ENCODE measurements around the gene SIX3.
A peak's percentile ranks its signal among the peaks of the same experiment; 100 is the strongest.

The SIX3 gene

GRCh38 chr2:44920751-44921150 lies 20.8 kb upstream of the SIX3 start:
- Histone ChIP-seq H3K9me3 (ENCODE audit: insufficient read depth, low read depth, low read length) (no peaks in the 10 kb centered on the region), H3K9ac (ENCODE audit: low read depth, low read length) (no peak overlapping the region), H3K4me3 (ENCODE audit: low read length) (no peak overlapping the region), H3K4me1 (ENCODE audit: insufficient read depth, low read length) (peaks cover 3% of the 10 kb centered on the region; the same call in 1 of the 2 replicates), H3K27ac (ENCODE audit: low read length) (no peak overlapping the region), H3K27me3 (ENCODE audit: insufficient read depth, low read length) (peaks cover 80% of the 10 kb centered on the region), H3K36me3 (ENCODE audit: insufficient read depth, low read depth, low read length) (no peaks in the 10 kb centered on the region)

- no peaks in the 10 kb centered on the region for H3K36me3 ChIP-seq (ENCODE audit: insufficient read depth, low read depth, low read length)
- H3K27ac ChIP-seq (ENCODE audit: low read length): no peak overlapping the region
- no peaks in the 10 kb centered on the region for H3K9me3 ChIP-seq (ENCODE audit: insufficient read depth, low read depth, low read length)
- H3K4me1 ChIP-seq (ENCODE audit: insufficient read depth, low read length): peaks cover 15% of the 10 kb centered on the region; the same call in 1 of the 2 replicates
- no peak overlapping the region for H3K9ac ChIP-seq (ENCODE audit: low read depth, low read length)
- H3K4me3 ChIP-seq (ENCODE audit: low read length): no peak overlapping the region
- peaks cover 87% of the 10 kb centered on the region for H3K27me3 ChIP-seq (ENCODE audit: insufficient read depth, low read length)
Measured at GRCh38 chr2:44922776-44923175, 18.7 kb upstream of the SIX3 start.

GRCh38 chr2:44925561-44926136 lies 15.9 kb upstream of the SIX3 start:
- Histone ChIP-seq H3K9me3 (ENCODE audit: insufficient read depth, low read depth, low read length) (no peaks in the 10 kb centered on the region), H3K4me1 (ENCODE audit: insufficient read depth, low read length) (peaks cover 15% of the 10 kb centered on the region; the same call in 1 of the 2 replicates), H3K27ac (ENCODE audit: low read length) (no peak overlapping the region), H3K9ac (ENCODE audit: low read depth, low read length) (no peak overlapping the region), H3K4me3 (ENCODE audit: low read length) (no peak overlapping the region), H3K27me3 (ENCODE audit: insufficient read depth, low read length) (peaks cover 97% of the 10 kb centered on the region), H3K36me3 (ENCODE audit: insufficient read depth, low read depth, low read length) (no peaks in the 10 kb centered on the region)

DNA sequence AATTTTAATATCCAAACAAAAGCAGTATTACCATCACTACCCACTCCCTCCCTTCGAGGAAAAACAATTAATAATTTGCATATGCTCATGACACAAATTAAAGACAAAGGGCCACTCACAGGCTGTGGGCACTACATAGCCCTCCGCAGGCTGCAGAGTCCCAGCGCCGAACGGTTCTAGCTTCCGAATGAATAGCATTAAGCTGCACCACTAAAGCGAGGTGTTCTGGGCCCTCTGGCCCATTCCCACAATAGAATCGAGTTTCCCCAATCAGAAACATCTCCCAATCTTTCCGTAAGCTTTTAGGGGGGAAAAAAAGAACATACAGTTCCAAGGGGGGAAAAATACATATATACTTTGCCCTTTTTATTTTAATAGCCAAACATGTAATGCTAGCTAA lies 14.5 kb upstream of the SIX3 start:
- no peak overlapping the region for H3K9ac ChIP-seq (ENCODE audit: low read depth, low read length)
- no peak overlapping the region for H3K27ac ChIP-seq (ENCODE audit: low read length)
- no peaks in the 10 kb centered on the region for H3K36me3 ChIP-seq (ENCODE audit: insufficient read depth, low read depth, low read length)
- peaks cover 98% of the 10 kb centered on the region for H3K27me3 ChIP-seq (ENCODE audit: insufficient read depth, low read length)
- H3K4me1 ChIP-seq (ENCODE audit: insufficient read depth, low read length): peaks cover 23% of the 10 kb centered on the region; the same call in 1 of the 2 replicates
- H3K9me3 ChIP-seq (ENCODE audit: insufficient read depth, low read depth, low read length): no peaks in the 10 kb centered on the region
- H3K4me3 ChIP-seq (ENCODE audit: low read length): no peak overlapping the region

DNA sequence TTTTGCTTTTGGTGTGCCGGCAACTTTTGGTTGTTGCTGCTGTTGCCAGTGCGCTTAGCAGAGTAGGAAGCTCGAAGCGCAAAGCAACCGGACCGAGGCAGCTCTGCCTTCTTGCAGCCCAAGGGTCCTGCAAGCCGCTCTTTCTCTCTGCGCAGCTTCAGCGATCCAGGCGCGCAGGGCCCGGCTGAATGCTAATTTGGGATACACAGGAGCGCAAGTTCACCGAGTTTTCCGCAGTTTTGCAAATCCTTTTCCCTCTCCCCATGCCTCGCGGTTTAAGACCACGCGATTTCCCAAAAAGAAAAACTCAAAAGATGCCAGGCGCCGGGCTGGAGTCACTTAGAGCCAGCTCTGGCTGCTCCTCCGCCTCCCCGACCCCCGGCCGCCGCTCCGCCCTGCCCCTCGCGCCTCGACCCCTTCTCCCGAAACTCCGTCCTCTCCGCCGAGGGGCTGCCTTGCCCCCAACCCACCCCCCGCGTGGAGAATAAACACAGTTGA lies 13.5 kb upstream of the SIX3 start:
- Histone ChIP-seq H3K27me3 (ENCODE audit: insufficient read depth, low read length) (peaks cover 100% of the 10 kb centered on the region), H3K4me3 (ENCODE audit: low read length) (peak overlapping the region; percentile 40; the same call in 1 of the 2 replicates), H3K36me3 (ENCODE audit: insufficient read depth, low read depth, low read length) (no peaks in the 10 kb centered on the region), H3K4me1 (ENCODE audit: insufficient read depth, low read length) (peaks cover 29% of the 10 kb centered on the region; the same call in 1 of the 2 replicates), H3K9me3 (ENCODE audit: insufficient read depth, low read depth, low read length) (no peaks in the 10 kb centered on the region), H3K9ac (ENCODE audit: low read depth, low read length) (no peak overlapping the region), H3K27ac (ENCODE audit: low read length) (no peak overlapping the region)

DNA sequence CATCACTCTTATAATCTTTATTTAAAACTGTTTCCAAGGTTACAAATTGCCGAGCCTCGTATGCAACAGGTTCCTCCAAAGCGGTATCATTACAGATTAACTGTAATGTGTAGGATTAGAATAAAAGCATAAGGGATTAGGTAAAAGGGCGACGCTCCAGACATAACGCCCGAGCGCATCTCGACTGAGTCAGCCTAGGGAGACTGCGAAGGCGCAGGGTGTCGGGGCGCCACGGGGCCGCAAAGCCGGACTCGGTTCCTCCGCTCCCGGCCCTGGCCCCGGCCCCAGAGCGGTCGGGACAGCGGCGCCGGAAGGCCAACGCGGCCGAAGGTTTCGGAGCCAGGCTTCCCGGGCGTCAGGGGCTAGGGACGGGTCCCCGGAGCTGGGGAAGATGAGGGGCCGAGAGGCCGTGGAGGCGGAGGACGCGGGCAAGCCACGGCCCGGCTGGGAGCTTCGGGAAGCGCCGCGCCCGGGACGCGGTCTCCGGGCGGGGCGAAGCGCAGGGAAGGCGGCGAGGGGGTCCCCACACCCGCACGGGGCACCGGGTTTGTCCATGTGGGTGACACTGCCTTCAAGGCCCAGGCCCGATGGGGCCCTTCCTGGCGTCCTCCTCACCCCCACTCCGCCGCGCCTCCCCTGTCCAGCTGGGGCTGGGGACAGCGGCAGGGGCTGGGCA lies 12.9 kb upstream of the SIX3 start:
- no peaks in the 10 kb centered on the region for H3K36me3 ChIP-seq (ENCODE audit: insufficient read depth, low read depth, low read length)
- H3K27me3 ChIP-seq (ENCODE audit: insufficient read depth, low read length): peaks cover 100% of the 10 kb centered on the region
- H3K9me3 ChIP-seq (ENCODE audit: insufficient read depth, low read depth, low read length): no peaks in the 10 kb centered on the region
- H3K27ac ChIP-seq (ENCODE audit: low read length): no peak overlapping the region
- no peak overlapping the region for H3K9ac ChIP-seq (ENCODE audit: low read depth, low read length)
- H3K4me1 ChIP-seq (ENCODE audit: insufficient read depth, low read length): peaks cover 34% of the 10 kb centered on the region; the same call in 1 of the 2 replicates
- H3K4me3 ChIP-seq (ENCODE audit: low read length): peak overlapping the region; percentile 40; the same call in 1 of the 2 replicates

DNA sequence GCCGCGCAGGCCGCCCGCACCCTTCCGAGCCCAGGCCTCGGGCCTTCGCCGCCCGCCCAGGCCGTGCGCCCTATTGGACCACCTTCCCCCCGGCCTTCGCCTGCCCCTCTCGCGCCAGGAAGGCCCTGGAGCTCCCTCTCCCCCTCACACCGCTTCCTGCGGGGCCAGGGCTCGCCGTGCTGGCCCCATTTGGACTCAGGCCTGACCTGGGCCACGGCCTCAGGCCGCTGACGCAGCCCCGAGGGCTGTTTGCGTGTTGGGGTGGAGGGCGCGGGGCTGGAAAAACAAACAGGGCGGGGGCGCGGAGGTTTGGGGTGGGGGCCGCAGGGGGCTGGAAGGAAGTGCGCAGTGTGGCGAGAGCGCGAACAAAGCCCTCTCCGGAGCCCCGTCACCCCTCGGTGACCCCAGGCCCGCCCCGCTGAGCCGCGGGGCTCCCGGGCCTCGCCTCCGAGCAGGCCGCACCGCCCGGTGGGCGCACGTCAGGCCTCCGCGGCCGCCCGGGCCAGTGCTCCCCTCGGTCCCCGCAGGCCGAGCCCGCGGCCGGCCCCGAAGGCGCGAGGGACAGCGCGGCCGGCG lies 12.3 kb upstream of the SIX3 start:
- no peaks in the 10 kb centered on the region for H3K36me3 ChIP-seq (ENCODE audit: insufficient read depth, low read depth, low read length)
- H3K27me3 ChIP-seq (ENCODE audit: insufficient read depth, low read length): peaks cover 100% of the 10 kb centered on the region
- H3K27ac ChIP-seq (ENCODE audit: low read length): no peak overlapping the region
- peaks cover 37% of the 10 kb centered on the region; the same call in 1 of the 2 replicates for H3K4me1 ChIP-seq (ENCODE audit: insufficient read depth, low read length)
- H3K9me3 ChIP-seq (ENCODE audit: insufficient read depth, low read depth, low read length): no peaks in the 10 kb centered on the region
- no peak overlapping the region for H3K9ac ChIP-seq (ENCODE audit: low read depth, low read length)
- peak overlapping the region; percentile 43; the same call in 1 of the 2 replicates for H3K4me3 ChIP-seq (ENCODE audit: low read length)

GRCh38 chr2:44929735-44930273 lies 11.7 kb upstream of the SIX3 start:
- Histone ChIP-seq H3K27ac (ENCODE audit: low read length) (no peak overlapping the region), H3K4me1 (ENCODE audit: insufficient read depth, low read length) (peaks cover 37% of the 10 kb centered on the region; the same call in 1 of the 2 replicates), H3K9me3 (ENCODE audit: insufficient read depth, low read depth, low read length) (no peaks in the 10 kb centered on the region), H3K4me3 (ENCODE audit: low read length) (peak overlapping the region; percentile 43; the same call in 1 of the 2 replicates), H3K9ac (ENCODE audit: low read depth, low read length) (no peak overlapping the region), H3K36me3 (ENCODE audit: insufficient read depth, low read depth, low read length) (no peaks in the 10 kb centered on the region), H3K27me3 (ENCODE audit: insufficient read depth, low read length) (peaks cover 100% of the 10 kb centered on the region)

DNA sequence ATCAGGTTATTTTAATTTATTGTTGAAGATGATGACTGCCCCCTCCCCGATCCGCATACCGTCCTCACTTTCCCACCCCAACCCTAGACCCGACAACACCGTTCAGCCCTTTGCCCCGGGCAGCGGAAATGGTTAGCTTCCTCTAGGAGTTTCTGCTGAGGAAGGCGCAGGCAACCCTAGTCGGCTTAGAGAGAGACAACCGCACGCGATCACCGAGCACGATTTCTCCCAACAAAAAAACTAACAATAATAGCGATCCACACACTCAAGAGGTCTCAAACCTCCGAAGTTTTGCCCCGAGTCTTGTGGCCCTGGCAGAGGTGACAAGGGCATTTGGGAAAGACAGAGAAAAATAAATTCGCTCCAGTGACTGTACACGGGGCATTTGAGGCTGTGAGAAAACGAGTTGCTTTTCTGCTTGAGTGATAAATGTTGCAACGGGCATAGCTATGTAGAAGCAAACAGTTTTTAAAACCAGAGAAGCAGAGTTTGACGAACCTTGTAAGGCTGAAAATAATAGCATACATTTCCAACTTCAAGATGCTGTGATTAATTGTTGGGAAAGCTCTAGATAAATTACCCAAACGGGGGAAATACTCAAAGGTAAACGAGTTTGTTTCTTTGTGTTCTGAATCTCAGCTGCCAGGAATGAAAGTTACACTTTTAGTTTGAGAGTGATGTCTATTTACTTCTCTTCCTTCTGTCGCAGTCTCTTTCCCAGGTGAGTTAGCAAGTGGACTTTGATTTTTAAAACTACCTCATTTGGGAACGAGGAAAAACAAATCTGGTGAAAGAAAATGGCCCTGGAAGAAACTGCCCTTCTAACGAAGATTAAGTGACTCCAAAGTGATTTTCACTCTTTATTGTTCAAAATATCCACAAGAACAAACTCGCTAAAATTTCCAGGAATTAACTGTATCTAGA lies 11.0 kb upstream of the SIX3 start:
- no peak overlapping the region for H3K27ac ChIP-seq (ENCODE audit: low read length)
- no peaks in the 10 kb centered on the region for H3K36me3 ChIP-seq (ENCODE audit: insufficient read depth, low read depth, low read length)
- peak overlapping the region; percentile 43; the same call in 1 of the 2 replicates for H3K4me3 ChIP-seq (ENCODE audit: low read length)
- peaks cover 37% of the 10 kb centered on the region; the same call in 1 of the 2 replicates for H3K4me1 ChIP-seq (ENCODE audit: insufficient read depth, low read length)
- H3K9ac ChIP-seq (ENCODE audit: low read depth, low read length): no peak overlapping the region
- peaks cover 100% of the 10 kb centered on the region for H3K27me3 ChIP-seq (ENCODE audit: insufficient read depth, low read length)
- no peaks in the 10 kb centered on the region for H3K9me3 ChIP-seq (ENCODE audit: insufficient read depth, low read depth, low read length)

GRCh38 chr2:44931198-44931780 lies 10.2 kb upstream of the SIX3 start:
- Histone ChIP-seq H3K9ac (ENCODE audit: low read depth, low read length) (no peak overlapping the region), H3K36me3 (ENCODE audit: insufficient read depth, low read depth, low read length) (no peaks in the 10 kb centered on the region), H3K27ac (ENCODE audit: low read length) (no peak overlapping the region), H3K27me3 (ENCODE audit: insufficient read depth, low read length) (peaks cover 100% of the 10 kb centered on the region), H3K4me3 (ENCODE audit: low read length) (no peak overlapping the region), H3K4me1 (ENCODE audit: insufficient read depth, low read length) (peaks cover 33% of the 10 kb centered on the region; the same call in 1 of the 2 replicates), H3K9me3 (ENCODE audit: insufficient read depth, low read depth, low read length) (no peaks in the 10 kb centered on the region)

Data from iPS-20b (cell line).